Measurements from ENCODE around the gene ATXN1.

The ATXN1 gene

GRCh38 chr6:16632101-16632500 is 129.2 kb downstream of the ATXN1 start:
- no peak for TF ChIP-seq CTCF (IDR thresholded peaks at IDR 0.05)

- no peak for TF ChIP-seq CTCF (IDR thresholded peaks at IDR 0.05)
These were observed 131.1 kb downstream of the ATXN1 start for GRCh38 chr6:16630026-16630643.

GRCh38 chr6:16626650-16627049 is 134.6 kb downstream of the ATXN1 start:
- no peak for TF ChIP-seq CTCF (IDR thresholded peaks at IDR 0.05)

GRCh38 chr6:16625291-16626265 is 135.7 kb downstream of the ATXN1 start:
- TF ChIP-seq CTCF (IDR thresholded peaks at IDR 0.05), result no peak

- no peak for TF ChIP-seq CTCF (IDR thresholded peaks at IDR 0.05)
These were observed 136.5 kb downstream of the ATXN1 start for GRCh38 chr6:16624636-16625290.

GRCh38 chr6:16623731-16624130 is 137.5 kb downstream of the ATXN1 start:
- TF ChIP-seq CTCF (IDR thresholded peaks at IDR 0.05), result no peak

- no peak for TF ChIP-seq CTCF (IDR thresholded peaks at IDR 0.05)
These were observed 138.1 kb downstream of the ATXN1 start for GRCh38 chr6:16623029-16623653.
